GM18499 (cell line): ENCODE measurements around the gene GREB1.

Source experiments
- ATAC-seq: cut with Tn5 transposase; IDR thresholded peaks from one replicate; pipeline ENCODE4 v1.9.1; 2021; ENCODE audit warnings: moderate number of reproducible peaks; ENCODE audit not compliant: insufficient read depth, unreplicated experiment

GREB1 gene

GRCh38 chr2:11592671-11593574 is 59.1 kb downstream of the GREB1 start:
- ATAC-seq: no peak

- ATAC-seq: no peak
Observed at GRCh38 chr2:11596801-11597200, 63.0 kb downstream of the GREB1 start.

- no peak for ATAC-seq
Observed at GRCh38 chr2:11597538-11598225, 63.8 kb downstream of the GREB1 start.

GRCh38 chr2:11598228-11598731 is 64.4 kb downstream of the GREB1 start:
- ATAC-seq: no peak

GRCh38 chr2:11602563-11603204 is 68.8 kb downstream of the GREB1 start:
- no peak for ATAC-seq

GRCh38 chr2:11610624-11611242 is 76.9 kb downstream of the GREB1 start:
- no peak for ATAC-seq

GRCh38 chr2:11611251-11611650 is 77.4 kb downstream of the GREB1 start:
- no peak for ATAC-seq

GRCh38 chr2:11612553-11613215 is 78.8 kb downstream of the GREB1 start:
- ATAC-seq: no peak

- ATAC-seq: no peak
Observed at GRCh38 chr2:11613297-11613696, 79.5 kb downstream of the GREB1 start.

GRCh38 chr2:11615209-11615608 is 81.4 kb downstream of the GREB1 start:
- no peak for ATAC-seq

- no peak for ATAC-seq
Observed at GRCh38 chr2:11616097-11616687, 82.3 kb downstream of the GREB1 start.

- no peak for ATAC-seq
Observed at GRCh38 chr2:11616851-11617415, 83.1 kb downstream of the GREB1 start.

- ATAC-seq: no peak
Observed at GRCh38 chr2:11617527-11617926, 83.7 kb downstream of the GREB1 start.

GRCh38 chr2:11617984-11618707 is 84.3 kb downstream of the GREB1 start:
- no peak for ATAC-seq

- no peak for ATAC-seq
Observed at GRCh38 chr2:11618708-11619062, 84.8 kb downstream of the GREB1 start.

- ATAC-seq: no peak
Observed at GRCh38 chr2:11621410-11621809, 87.6 kb downstream of the GREB1 start.

GRCh38 chr2:11622611-11623010 is 88.8 kb downstream of the GREB1 start:
- ATAC-seq: no peak

GRCh38 chr2:11624893-11625292 is 91.0 kb downstream of the GREB1 start:
- no peak for ATAC-seq

GRCh38 chr2:11625671-11626070 is 91.8 kb downstream of the GREB1 start:
- ATAC-seq: no peak
